HG03457 (cell line): ENCODE measurements around the gene ELP1.

Source experiments
- ATAC-seq: cut with Tn5 transposase; IDR thresholded peaks from one replicate; pipeline ENCODE4 v1.9.1; 2021; ENCODE audit warnings: moderate number of reproducible peaks; ENCODE audit not compliant: unreplicated experiment

Gene ELP1

GRCh38 chr9:108823829-108824228 is 110.1 kb downstream of the ELP1 start:
- ATAC-seq: no peak
